HG02885 (cell line): Measurements from ENCODE around the gene NUDT14.

ENCODE experiments used
- ATAC-seq: cut with Tn5 transposase; IDR thresholded peaks from one replicate; pipeline ENCODE4 v1.9.1; 2021; ENCODE audit warnings: mild to moderate bottlenecking; ENCODE audit not compliant: unreplicated experiment, poor library complexity

Gene NUDT14

GRCh38 chr14:105213361-105213760 lies 32.2 kb upstream of the NUDT14 start:
- no peak for ATAC-seq

- no peak for ATAC-seq
Observed at GRCh38 chr14:105212541-105213300, 31.6 kb upstream of the NUDT14 start.

- no peak for ATAC-seq
Observed at GRCh38 chr14:105211758-105212089, 30.6 kb upstream of the NUDT14 start.

GRCh38 chr14:105211086-105211757 lies 30.1 kb upstream of the NUDT14 start:
- no peak for ATAC-seq

- ATAC-seq, result no peak
Observed at GRCh38 chr14:105210266-105211025, 29.3 kb upstream of the NUDT14 start.

- no peak for ATAC-seq
Observed at GRCh38 chr14:105209646-105210045, 28.5 kb upstream of the NUDT14 start.

- ATAC-seq, result no peak
Observed at GRCh38 chr14:105209091-105209490, 28.0 kb upstream of the NUDT14 start.

- ATAC-seq, result no peak
Observed at GRCh38 chr14:105208738-105209075, 27.6 kb upstream of the NUDT14 start.

- no peak for ATAC-seq
Observed at GRCh38 chr14:105207996-105208737, 27.1 kb upstream of the NUDT14 start.

GRCh38 chr14:105207460-105207901 lies 26.4 kb upstream of the NUDT14 start:
- ATAC-seq, result no peak

- no peak for ATAC-seq
Observed at GRCh38 chr14:105206873-105207272, 25.8 kb upstream of the NUDT14 start.

- no peak for ATAC-seq
Observed at GRCh38 chr14:105205673-105206208, 24.6 kb upstream of the NUDT14 start.

- ATAC-seq, result no peak
Observed at GRCh38 chr14:105204931-105205672, 24.0 kb upstream of the NUDT14 start.

GRCh38 chr14:105204206-105204930 lies 23.3 kb upstream of the NUDT14 start:
- no peak for ATAC-seq

- no peak for ATAC-seq
Observed at GRCh38 chr14:105203701-105204100, 22.6 kb upstream of the NUDT14 start.

GRCh38 chr14:105203057-105203531 lies 22.0 kb upstream of the NUDT14 start:
- ATAC-seq, result no peak

- no peak for ATAC-seq
Observed at GRCh38 chr14:105201925-105202513, 20.9 kb upstream of the NUDT14 start.

GRCh38 chr14:105201156-105201924 lies 20.2 kb upstream of the NUDT14 start:
- no peak for ATAC-seq
